Colon (tissue), 2 donors: ENCODE data around the gene REL.
"Not testable (repeated sequence)": the region's sequence is repeated elsewhere in the genome, so short reads cannot be mapped to it uniquely, and the experiment has no call there.

ENCODE experiments used
- FAIRE-seq: peaks from 2 replicates; lab custom pipeline; 2012; peaks lifted over from hg19 to GRCh38; lab: Jason Lieb, UNC
- donor health status: control.
- donor health status: control.

The REL gene

GRCh38 chr2:60925994-60926740 lies 44.8 kb downstream of the REL start:
- no peak for FAIRE-seq

DNA sequence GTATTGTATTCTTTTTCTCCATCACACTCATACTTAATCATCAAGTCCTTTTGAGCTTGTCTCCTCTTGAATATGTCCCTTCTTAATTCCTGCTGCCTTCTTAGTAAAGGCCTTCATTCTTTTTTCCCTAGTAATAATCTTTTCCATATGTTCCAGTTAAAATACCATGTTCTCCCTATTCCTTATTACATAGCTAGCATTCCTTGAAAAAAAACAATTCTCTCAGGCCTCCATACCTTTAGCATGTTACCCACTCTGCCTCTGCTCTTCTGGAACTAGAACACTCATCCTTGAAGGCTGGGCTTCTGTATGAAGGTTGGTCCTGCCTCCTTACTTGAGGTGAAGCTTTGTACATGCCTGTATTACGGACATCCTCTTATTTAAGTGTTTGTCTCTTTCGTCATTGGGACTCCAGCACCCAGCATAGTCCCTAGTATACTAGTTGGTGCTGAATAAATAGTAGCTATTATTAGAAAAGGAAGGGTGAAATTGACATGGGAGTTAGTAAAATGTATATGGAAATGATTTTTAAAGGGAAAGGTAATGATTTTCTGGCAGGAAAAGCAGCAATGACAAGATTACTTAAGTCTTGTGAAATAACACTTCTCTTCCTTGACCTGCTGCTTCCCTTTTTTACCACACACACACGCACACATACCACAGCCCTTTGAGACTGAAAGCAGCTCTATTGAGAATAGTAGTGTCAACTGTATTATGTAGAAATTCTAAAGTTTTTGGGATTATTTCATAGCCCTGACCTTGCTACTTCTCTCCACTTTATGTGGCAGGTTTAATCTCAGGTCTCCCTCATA lies 45.6 kb downstream of the REL start:
- no peak for FAIRE-seq

GRCh38 chr2:60932061-60932460 lies 50.7 kb downstream of the REL start:
- not testable (repeated sequence) for FAIRE-seq

GRCh38 chr2:60932954-60933353 lies 51.6 kb downstream of the REL start:
- FAIRE-seq: no peak

DNA sequence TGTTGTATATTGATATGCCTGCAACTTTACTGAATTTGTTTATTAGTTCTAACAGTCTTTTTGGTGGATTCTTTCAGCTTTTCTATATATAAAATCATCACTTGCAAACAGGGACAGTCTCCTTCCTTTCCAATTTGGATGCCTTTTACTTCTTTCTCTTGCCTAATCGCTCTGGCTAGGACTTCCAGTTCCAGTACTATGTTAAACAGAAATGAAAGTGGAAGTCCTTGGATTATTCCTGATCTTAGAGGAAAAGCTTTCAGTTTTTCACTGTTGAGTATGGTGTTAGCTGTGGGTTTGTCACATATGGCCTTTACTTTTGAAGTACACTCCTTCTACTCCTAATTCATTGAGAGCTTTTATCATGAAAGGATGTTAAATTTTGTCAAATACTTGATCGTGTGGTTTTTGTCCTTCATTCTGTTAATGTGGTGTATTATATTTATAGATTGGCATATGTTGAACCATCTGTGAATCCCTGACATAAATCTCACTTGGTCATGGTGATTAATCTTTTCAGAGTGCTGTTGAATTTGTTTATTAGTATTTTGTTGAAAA lies 52.9 kb downstream of the REL start:
- no peak for FAIRE-seq

DNA sequence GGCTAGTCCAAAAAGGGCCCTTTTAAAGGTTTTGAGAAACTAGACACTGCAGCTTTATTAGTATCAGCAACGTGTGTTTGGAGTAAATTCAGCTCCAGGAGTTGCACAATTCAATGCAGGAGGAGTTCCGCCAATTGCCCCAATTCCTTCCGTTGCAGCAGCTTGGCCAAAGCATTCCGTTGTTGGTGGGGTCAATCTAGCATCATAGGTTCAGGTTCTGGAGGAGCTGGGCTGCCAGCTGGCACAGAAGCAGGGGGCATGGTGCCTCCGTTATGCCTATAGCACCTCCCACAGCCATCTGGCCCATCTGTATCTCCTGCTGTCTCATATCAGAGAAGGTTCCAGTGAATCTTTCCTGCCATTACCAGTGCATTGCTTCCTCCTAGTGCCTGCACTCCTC lies 55.4 kb downstream of the REL start:
- FAIRE-seq: no peak

DNA sequence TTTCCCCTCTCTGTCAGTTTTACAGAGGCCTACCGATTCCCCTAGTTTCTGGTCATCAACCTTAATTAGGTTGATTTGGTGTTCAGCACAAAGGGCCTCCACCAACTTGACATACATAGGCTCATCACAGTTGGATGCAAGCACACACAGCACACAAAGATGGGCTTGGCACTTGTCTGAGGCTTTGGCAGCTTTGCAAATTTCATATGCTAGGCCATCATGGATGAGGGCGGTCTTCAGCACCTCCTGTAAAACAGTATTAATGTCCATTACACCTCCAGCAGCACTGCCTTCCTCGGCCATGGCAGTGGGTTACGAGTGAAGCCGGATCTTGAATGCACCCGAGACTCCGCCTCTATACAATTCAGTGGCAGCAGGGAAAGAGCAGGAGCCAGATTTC lies 56.9 kb downstream of the REL start:
- no peak for FAIRE-seq

- no peak for FAIRE-seq
These were observed 58.2 kb downstream of the REL start for GRCh38 chr2:60939622-60940021.

- FAIRE-seq: no peak
These were observed 64.0 kb downstream of the REL start for GRCh38 chr2:60945341-60945740.

- FAIRE-seq: no peak
These were observed 65.7 kb downstream of the REL start for GRCh38 chr2:60947056-60947455.

DNA sequence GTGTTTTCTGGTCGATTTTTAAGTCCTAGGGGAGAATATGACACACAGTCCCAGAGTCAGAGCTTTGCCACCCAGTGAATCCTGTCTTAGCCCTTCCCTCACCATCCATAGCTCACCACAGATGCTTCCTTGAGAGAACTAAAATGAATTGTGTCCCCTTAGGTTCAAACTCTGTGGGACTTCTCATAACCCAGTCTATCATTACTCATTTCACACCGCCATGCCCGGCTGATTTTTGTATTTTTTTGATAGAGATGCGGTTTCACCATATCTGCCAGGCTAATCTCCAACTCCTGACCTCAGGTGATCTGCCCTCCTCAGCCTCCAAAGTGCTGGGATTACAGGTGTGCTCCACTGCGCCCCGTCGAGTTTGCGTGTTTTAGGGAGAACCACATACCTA lies 66.8 kb downstream of the REL start:
- no peak for FAIRE-seq

- FAIRE-seq: no peak
These were observed 67.7 kb downstream of the REL start for GRCh38 chr2:60948926-60949579.

- FAIRE-seq: no peak
These were observed 72.8 kb downstream of the REL start for GRCh38 chr2:60954139-60954538.

- FAIRE-seq: no peak
These were observed 75.8 kb downstream of the REL start for GRCh38 chr2:60957224-60957623.

DNA sequence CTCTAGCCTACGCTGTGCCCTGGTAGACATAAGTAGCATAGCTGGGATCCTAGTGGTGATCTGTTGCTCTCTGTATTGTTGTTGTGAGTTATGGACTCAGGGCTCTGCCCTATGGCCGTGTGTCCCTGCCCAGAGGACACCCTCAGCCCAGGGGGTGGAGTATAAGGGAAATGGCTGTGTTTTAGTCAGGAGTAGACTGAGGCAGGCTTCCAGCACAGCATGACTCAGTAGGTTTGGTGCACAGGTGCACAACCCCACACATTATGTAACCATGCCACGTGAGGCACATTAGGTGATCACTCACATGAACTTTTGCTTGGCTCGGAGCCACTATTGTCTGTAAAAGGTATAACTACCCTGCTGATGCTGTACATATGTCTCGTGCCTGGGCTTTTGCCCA lies 76.3 kb downstream of the REL start:
- no peak for FAIRE-seq

- no peak for FAIRE-seq
These were observed 77.0 kb downstream of the REL start for GRCh38 chr2:60958361-60958760.

- FAIRE-seq: no peak
These were observed 77.4 kb downstream of the REL start for GRCh38 chr2:60958800-60959199.

DNA sequence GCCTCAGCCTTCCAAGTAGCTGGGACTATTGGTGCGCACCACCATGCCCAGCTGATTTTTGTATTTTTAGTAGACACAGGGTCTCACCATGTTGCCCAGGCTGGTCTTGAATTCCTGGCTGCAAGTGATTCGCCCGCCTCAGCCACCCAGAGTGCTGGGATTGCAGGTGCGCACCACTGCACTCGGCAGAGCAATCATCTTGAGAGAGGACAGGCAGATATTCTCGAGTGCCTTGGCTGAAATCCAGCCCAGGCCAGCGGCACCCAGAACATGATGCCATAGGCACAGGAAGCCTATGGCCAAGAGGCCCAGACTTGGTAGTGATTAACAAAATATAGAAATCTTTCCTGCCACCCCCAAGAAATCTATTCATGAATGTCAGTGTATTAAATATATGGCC lies 78.1 kb downstream of the REL start:
- no peak for FAIRE-seq

GRCh38 chr2:60960706-60961105 lies 79.3 kb downstream of the REL start:
- no peak for FAIRE-seq

DNA sequence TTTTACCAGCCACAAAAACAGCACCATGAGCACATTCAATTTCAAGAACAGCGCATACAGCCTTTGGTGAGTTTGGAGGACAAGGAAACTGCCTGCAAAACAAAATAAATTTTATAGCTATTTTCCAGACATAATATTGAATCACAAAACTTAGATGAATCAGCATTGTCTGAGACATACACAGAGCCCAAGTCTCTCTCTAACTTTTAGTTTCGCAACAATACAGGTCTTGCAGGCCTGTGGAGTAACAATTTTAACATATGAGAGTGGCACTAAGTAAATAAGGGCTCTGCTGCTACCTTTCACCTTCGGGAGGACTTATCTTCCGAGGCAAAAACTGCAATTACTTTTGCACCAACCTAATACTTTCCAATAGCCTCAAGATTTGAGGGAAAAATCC lies 80.1 kb downstream of the REL start:
- FAIRE-seq: no peak

DNA sequence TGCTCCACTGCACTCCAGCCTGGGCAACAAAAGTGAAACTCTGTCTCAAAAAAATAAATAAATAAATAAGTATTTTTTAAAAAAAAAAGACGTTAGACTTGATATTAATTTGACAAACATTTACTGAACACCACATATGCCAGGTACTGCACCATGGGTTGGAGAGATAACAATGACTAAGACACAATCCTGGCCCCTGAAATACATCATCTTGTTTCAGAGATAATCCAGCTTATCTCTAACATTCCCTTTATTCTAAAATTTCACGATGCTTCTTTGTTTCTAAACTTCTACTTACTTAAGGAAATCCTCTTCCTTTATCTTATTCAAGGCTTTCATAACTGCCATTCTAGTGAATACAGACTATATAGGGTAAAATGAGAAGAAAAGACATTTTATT lies 81.2 kb downstream of the REL start:
- FAIRE-seq: no peak

- no peak for FAIRE-seq
These were observed 81.8 kb downstream of the REL start for GRCh38 chr2:60963190-60963589.
